NCI-H1105 treated with DMSO at 0.1 percent for 48 hours (cell line): Measurements from ENCODE around the gene ABCA2.
"Not testable (repeated sequence)": the region's sequence is repeated elsewhere in the genome, so short reads cannot be mapped to it uniquely, and the experiment has no call there.

Experiments
- DNase-seq: peaks from one replicate; lab custom pipeline; 2025; lab: John Stamatoyannopoulos, UW

ABCA2 gene

DNA sequence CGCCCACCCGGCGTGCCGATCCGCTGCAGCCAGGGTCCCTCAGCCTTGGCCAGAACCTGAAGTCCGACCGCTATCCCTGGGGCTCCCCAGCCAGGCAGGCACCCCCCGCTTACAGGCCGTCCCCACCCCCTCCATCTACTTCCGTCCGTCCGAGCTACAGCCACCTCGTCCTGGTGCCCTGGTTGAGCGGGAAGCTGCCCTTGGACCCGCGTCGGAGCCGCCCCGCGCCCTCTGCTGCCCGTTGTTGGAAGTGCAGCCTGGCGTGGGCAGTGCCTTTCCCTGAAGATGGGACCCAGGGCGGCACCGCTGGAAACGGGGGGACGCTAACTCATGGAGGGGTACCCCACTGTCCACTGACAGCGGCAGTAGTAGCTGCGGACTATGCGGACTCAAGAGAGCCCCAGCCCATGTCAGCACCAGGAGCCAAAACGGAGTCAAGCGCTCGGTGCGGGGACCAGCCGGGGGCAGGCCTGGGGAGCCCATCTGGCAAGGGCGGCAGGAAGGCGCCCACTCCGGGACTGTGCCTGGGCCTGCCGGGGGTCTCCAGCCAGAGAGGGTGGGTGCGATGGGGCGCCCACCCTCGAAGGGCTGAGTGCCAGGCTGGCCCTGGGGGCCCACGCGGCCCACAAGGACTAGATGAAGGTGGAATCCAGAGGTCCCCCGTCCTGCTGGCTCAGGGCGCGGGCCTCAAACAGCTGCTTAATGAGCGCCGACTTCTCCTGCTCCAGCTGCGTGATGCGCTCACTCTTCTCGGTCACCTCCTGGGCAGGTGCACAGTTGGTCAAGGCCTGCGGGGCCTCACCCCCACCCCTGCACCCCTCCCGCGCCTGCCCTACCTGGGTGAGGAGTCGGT, 36.2 kb upstream of the ABCA2 start:
- DNase-seq: peak; percentile 12

DNA sequence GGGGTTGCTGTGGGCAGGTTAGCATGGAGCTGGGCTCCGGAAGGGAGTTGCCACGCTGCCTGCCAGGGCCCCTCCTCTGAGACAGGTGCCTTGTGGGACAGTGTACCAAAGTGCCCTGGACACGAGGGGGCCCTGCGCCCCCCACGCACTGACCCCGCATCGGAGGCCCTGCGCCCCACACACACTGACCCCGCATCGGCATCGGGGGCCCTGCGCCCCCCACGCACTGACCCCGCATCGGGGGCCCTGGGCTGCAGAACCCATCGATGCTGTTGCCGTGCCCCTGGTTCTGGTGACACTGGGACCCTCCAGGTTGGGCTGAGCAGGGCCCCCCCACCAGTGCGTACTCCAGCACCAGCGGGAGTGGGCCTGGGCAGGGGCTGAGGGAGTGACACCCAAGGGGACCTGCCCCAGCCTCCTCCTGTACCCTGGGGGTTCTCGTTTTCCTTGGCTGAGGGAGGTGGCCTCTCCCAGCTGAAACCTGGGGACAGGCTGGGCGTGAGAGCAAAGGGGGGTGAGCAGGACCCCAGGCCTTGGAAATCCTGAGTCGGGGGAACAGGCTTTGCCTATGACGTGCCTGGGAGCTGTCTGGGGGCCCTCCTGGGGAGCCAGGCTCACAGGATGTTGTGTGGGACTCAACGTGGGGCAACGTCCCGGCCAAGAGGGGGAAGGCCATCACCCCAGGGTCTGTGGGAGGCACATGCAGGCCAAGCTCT, 35.4 kb upstream of the ABCA2 start:
- no peak for DNase-seq

DNA sequence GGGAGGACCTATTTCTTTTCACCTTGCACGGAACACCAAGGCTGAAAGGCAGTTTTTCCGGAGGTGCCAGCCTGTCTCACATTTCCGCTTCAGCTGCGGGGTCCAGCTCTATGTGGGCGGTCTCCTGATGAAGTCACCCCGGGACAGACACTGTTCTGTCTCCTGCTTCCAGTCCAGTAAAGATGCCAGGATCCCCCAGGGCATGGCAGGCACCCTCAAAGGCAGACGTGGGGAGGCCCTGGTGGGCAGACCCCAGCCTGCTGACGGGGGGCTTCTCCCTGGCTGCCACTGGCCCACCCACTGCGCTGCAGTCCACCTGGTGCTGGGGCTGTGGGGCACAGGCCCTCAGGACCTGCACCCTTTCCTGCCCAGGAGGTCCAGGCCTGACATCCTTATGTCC, 34.8 kb upstream of the ABCA2 start:
- DNase-seq: not testable (repeated sequence)

DNA sequence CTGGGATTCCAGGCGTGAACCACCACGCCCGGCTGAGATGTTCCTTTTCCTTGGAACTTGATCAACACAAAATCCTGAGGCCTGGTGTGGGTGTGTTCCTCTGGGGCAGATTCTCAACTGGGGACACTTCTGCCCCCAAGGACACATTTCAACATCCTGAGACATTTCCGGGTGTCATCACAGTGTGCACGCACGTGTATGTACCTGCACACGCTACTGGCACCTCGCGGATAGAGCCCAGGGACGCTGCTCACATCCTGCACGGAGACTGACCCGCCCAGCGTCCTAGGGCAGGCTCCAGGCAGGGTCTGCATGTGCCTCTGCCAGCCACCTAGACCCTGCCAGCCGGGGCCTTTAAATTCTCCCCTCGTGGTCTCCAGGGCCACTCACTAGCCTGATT, 34.3 kb upstream of the ABCA2 start:
- DNase-seq: no peak

DNA sequence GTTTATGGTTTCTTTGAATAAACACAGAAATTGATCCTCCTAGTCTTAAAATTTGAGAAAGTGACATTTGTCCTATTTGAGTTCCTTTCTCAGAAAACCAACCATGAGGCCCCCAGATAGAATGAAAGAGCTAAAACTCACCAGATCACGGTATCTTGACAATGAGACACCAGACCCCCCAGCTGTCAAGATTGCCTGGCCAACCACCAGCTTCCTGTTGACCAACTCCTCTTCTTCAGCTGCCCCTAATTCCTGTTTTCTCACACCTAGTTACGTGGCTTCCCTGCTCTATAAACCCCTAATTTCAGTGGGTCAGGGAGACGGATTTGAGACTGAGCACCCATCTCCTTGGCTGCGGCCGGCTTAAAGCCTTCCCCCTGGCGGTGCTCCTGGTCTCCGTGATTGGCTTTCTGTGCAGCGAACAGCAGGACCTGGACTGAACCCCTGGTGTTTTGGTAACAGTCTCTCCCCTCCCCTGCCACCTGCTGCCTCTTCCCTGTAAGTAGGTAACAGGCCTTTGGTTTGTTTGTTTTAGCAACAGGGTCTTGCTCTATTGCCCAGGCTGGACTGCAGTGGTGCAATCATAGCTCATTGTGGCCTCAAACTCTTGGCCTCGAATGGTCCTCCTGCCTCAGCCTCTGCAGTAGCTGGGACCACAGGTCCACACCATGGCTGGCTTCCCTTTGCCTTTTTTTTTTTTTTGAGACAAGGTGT, 30.6 kb upstream of the ABCA2 start:
- no peak for DNase-seq

DNA sequence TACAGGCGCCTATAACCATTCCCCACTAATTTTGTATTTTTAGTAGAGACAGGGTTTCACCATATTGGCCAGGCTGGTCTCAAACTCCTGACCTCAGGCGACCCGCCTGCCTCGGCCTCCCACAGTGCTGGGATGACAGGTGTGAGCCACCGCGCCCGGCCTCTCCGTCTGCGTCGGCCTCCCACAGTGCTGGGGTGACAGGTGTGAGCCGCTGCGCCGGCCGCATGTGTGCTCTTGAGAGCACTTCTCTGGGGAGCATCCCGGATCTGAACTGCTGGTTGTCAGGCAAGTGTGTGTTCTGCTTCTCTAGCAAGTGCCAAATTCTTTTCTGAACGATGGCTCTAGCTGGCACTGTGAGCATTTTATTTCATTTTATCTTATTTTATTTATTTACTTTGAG, 29.5 kb upstream of the ABCA2 start:
- no peak for DNase-seq

DNA sequence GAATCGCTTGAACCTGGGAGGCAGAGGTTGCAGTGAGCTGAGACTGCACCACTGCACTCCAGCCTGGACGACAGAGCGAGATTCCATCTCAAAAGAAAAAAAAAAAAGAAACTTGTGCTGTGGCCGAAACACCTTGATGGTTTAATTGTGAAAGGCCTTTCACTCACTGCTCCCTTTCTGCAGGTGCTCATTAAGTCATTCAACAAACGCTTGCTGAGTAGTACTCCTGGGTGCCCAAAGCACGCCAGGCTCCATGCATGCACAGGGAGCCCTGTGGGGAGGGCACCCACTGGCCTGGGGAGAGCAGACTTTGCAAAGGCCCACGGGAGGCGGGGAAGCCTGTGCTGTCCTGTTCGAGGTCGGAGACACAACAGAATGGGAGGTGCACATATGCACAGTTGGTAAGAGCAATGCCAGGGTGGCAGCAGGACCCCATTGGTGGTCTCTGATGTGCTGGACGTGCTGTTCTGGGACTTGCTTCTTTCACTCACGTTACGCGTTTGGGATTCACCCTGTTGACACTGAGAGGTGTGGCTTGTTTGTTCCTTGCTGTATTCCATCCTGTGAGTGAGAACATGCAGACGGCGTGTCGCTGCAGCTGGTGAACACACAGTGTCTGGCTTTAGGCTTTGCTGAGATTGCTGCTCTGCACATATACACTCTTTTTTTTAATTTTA, 28.8 kb upstream of the ABCA2 start:
- no peak for DNase-seq

DNA sequence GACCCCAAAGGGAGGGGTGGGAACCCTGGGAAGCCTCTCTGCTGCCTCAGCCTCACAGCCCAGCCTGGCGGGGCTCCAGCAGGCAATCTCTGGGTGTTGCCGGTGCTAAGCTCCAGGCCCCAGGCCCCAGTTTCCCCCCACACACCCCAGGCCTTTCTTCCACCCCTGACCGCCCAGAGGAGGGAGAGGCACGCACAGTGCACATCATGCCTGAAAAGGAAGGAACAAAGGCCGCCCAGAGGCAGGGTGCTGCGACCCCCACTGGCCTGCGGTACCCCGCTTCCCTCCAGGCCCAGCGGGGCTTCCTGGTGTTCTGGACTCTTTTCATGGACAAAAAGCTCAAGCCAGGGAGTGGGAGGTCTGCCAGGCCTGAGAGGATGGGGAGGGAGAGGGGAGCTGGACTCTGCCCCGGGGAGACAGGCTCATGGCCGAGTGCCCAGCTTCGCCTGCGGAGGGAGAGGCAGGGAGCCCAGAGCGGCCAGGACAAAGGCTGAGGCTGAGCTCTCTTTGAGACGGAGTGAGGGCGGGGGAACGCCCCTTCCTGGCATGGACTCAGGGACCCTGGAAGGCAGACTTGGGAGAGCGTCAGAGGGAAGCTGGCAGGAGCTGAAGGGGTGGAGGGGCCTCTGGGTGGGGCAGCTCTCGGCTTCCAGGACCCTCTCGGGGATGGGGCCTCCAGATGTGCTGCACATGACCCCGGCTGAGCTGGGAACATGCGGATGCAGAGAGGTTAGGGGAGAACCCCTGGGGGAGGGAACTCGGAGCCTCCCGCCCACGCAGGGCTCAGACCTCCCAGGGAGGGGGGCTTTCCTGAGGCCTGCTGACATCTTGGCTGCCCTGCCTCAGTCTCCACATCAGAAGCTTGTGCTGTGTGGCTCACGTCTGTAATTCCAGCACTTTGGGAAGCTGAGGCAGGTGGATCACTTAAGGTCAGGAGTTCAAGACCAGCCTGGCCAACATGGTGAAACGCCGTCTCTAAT, 27.6 kb upstream of the ABCA2 start:
- peak; percentile 4 for DNase-seq

DNA sequence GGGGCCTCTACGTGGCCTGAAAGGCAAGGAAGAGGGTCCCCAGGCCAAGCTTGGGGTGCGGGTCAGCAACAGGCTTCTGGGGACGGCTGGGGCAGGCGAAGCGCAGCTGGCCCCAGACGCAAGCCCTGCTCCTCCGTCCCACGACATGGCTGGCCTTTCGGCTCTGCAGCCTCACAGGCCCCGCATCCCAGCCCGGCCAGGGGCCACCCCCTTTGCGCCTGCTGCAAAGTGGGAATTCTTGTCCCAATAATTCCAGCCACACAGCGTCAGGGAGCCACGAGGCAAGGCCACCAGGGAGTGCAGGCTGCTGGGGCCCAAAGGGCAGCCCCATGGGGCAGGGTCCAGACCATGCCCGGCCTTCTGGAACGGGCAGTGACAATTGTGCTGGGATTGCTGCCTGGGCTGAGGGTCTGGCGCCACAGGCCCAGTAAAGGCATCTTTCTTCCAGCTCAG, 26.9 kb upstream of the ABCA2 start:
- DNase-seq: no peak

DNA sequence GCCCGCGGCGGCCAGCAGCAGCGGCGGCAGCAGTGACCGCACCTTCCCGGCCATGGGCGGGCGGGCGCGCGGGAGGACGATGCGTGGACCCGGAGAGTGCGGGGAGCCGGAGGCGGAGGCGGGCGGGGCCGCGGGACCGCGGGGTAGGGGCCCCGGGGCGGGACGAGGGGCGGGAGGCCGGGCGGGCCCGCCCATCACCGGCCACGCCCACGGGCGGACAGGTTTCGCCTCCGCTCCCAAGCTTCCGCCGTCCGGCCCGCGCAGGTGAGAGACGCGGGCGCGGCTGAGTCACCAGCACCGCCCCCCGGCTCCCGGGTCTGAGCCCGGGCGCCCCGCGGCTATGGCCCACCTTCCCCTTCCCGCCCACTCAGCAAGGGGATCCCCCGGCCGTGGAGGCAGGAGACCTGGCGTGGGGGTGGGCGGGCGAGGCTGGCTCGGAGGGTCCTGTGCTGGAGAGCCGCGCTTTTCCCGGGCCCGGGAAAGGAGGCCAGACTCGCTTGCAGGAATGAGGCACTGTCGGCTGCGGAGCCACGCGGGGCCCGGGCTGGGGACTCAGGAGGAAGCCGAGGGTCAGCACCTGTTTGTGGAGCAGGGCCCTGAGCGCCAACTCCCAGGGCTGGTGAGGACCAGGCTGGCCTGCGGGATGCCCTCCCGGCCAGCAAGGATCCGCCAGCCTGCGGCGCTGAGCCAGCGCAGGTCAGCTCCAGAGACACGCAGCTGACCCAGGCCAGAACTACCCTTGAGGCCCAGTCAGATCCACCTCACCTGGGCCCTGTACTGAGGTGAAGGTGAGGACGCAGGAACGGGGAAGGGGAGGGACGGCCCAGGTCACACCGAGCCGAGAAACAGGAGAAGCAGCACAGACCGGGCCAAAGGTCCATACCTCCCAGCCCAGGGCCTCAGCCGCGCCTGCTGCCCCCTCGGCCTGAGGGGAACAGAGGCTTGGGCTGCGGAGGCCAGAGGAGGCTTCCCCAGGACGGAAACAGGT, 26.2 kb upstream of the ABCA2 start, which contains the start of gene ENTPD2:
TSS of gene ENTPD2 (minus strand) at position 118 of the 988 bp plus-strand sequence. CDS start at position 54, 64 bp downstream.
- DNase-seq: peak; percentile 22

DNA sequence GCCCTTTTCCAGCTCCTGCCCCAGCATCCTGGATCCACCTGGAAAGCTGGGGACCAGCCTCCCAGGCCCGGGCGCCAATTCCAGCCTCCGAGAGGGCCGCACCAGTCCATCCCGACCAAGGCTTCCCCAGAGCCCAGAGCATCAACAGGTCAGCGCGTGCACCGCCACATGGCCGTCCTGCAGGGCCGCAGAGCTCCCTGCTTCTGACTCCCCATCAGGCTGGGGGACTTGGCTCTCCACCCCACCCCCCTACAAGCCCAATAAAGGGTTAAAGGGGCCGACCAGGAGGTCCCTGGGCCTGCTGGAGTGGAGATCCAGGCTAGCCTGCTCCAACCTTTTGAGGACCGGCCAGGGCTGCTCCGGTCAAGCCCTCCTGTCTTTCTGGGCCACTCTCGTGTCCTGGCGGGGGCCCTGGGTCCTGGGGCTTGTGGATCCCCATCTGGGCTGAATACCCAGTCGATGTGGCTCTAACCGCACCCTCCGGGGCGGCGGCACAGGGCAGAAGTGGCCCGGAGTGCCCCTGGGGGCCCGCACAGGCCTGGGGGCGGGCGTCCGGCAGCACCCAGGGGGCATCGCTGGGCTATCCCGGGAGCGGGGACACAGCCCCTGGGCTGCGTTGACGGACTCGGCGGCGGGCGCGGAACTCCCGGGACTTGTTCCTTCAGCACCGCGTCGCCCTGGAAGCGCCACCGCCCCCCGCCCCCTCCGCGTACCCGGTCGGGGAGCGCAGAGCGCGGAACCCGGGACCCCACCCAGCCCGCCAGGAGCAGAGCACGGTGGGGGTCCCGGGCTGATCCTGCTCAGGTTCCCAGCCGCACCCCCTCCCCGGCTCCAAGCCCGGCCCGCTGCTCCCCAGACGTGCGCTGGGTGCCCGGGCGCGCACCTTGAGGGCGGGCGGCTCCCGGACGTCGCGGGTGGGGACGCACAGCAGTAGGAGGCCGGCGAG, 25.2 kb upstream of the ABCA2 start:
- DNase-seq: no peak

DNA sequence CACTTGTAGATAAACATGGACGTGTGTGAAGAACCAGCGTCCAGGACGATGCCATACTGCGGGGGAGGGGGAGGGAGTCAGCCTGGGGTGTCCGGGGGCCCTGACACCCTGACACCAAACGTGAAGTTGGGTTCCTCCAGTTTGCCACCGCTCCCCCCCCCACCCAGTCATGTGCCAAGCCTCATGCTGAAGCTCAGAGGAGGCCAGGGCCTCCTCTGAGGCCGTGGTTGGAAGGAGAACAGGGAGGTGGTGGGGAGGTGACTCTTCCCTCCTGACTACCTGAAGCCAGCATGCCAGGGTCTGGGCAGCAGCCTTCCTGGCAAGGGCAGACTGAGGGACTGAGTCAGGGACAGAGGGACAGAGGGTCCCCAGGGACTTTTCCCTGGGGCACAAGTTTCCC, 24.3 kb upstream of the ABCA2 start:
- DNase-seq: no peak

DNA sequence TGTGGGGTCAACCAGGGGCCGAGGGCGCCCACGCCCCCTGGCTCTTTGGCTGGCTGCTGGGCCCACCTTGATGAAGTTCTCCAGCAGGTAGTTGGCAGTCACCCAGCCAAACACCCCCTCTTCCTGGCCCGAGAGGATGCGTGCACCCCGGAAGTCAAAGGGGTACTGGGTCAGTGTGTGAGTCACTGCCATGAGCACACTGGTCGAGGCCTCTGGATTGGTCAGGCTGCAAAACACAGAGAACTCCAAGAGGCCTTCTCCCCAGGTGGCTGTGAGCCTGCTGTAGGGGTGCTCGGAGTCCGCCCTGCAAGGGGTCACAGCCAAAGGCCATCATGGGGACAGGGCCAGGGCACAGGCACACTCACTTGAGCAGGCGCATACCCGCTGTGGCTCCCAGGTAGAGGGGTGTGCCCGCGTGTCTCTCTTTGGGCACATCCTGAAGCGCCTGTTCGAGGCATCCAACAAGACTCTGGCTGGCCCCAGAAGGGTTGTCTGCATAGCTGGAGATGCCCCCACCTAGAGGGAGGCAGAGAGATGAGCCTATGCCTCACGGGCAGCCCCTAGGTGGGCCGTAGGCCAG, 23.2 kb upstream of the ABCA2 start:
- no peak for DNase-seq

DNA sequence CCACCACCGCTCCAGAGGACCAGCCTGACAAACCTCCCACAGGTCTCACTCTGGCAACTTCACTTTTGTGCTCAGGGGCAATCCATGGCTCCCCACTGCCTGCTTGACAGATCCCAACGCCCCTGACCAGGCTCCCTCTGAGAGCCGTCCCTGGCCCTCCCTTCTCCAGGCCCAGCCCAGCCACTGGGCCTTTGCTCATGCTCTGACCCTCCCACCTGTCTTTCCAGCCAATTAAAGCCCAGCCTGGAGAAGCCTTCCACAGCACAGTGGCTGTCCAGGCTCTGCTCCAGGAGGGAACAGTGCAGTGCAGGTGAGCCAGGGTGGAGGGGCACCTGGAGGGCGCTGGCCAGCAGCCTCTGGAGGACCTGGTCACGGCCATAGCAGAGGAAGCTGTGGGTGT, 22.5 kb upstream of the ABCA2 start:
- DNase-seq: no peak

DNA sequence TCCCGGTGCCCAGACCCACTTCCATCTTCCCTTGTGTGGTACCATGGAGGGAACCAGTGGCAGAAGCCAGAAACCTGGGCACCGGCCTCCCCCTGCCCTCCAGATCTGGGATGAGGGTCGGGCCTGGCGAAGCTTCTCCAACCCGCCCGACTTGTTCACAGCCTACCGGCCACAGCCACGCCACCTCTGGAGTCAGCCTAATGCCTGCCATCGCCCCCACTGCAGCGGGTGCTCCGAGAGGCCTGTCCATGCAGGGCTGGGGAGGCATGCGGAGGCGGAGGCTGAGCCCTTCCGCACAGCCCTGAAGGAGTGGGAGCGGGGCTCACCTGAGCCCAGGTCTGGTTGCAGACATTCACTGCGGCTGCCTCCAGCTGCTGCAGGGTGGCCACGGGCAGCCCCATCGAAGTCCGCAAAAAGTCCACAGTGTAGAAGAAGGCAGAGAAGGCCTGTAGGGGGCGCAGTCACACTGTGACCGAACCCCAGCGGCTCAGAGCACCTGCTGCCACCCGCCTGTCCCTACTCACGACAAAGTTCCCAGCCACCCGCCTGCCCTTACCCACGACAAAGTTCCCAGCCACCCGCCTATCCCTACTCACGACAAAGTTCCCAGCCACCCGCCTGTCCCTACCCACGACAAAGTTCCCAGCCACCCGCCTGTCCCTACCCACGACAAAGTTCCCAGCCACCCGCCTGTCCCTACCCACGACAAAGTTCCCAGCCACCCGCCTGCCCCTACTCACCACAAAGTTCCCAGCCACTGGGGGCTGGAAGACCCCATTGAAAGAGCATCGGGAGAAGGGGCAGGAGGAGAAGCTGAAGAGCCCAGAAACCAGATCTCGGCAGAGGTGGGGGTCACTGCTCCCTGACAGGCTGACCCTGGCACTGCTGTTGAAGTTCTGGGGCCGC, 21.8 kb upstream of the ABCA2 start:
- DNase-seq: peak; percentile 30

DNA sequence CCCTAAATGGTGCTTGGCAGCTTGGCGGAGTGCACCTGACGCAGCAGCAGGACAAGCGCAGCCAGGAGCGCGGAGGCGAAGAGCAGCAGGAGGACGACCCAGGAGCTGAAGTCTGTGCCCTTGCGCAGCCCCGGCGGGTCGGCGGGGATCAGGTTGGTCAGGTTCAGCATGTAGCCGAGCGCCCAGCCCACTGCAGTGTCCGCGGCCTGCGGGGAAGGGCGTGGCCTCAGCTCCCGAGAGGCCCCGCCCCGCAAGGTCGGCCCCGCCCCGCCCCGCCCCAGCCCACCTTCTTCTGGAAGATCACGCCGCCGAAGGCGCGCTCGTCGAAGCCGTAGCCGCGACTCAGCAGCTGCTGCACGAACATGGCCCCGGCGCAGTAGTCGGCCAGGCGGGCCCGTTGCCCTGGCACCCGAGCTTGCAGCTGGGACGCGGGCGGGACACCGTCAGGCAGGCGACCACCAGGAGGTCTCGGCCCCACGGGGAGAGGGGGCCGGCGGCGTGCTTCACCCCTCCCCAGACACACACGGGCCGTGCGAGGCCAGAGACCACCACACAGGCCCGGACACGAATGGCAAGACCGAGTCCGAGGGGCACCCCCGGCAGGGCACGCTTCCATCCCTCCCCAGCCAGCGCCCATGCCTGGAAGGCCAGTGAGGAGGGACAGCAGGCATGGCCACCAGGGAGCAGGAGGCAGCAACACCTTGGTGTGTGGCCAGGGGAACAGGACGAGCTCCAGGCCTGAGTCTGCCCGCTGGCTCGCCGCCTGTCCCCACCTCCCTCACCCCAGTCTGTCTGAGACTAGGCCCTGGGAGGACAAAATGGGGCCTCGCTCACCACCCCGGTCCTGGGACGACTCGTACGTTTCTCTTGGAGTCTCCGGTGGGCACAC, 20.9 kb upstream of the ABCA2 start:
- DNase-seq: no peak
